ENCODE data around the gene MITF. TPM values are rescaled to one million over a fixed set of nuclear protein-coding genes. Genes with fewer than 3 reads are reported as not detected.
A peak's percentile ranks its signal among the peaks of the same experiment; 100 is the strongest.

MITF gene
- total and polyA plus RNA-seq, 8 donors, result 6.2 to 29.6 (median 7.5) TPM

GRCh38 chr3:69987833-69988232 lies 248.6 kb downstream of the MITF start:
- no peak overlapping the region for H3K27ac ChIP-seq
- H3K36me3 ChIP-seq, result no peaks in the 10 kb centered on the region
- no peaks in the 10 kb centered on the region for H3K9me3 ChIP-seq
- intact Hi-C loops (cut with DNase I), result no loop called here
- H3K4me1 ChIP-seq, result no peaks in the 10 kb centered on the region
- no peak for ATAC-seq
- no peaks in the 10 kb centered on the region for H3K27me3 ChIP-seq
- DNase-seq, result no peak
- no peak for TF ChIP-seq CTCF (IDR thresholded peaks at IDR 0.05)
- no peak overlapping the region for H3K4me3 ChIP-seq

GRCh38 chr3:69993757-69994156 lies 254.5 kb downstream of the MITF start:
- DNase-seq (no peak), ATAC-seq (no peak)
- intact Hi-C loops (cut with DNase I), result no loop called here
- TF ChIP-seq CTCF (IDR thresholded peaks at IDR 0.05), result no peak
- Histone ChIP-seq H3K27ac (no peak overlapping the region), H3K36me3 (no peaks in the 10 kb centered on the region), H3K4me1 (no peaks in the 10 kb centered on the region), H3K9me3 (no peaks in the 10 kb centered on the region), H3K4me3 (no peak overlapping the region), H3K27me3 (no peaks in the 10 kb centered on the region)

GRCh38 chr3:69994919-69995318 lies 255.7 kb downstream of the MITF start:
- H3K4me3 ChIP-seq, result no peak overlapping the region
- DNase-seq (no peak), ATAC-seq (no peak)
- H3K9me3 ChIP-seq, result no peaks in the 10 kb centered on the region
- no peaks in the 10 kb centered on the region for H3K36me3 ChIP-seq
- H3K4me1 ChIP-seq, result no peaks in the 10 kb centered on the region
- TF ChIP-seq CTCF (IDR thresholded peaks at IDR 0.05), result no peak
- no peak overlapping the region for H3K27ac ChIP-seq
- H3K27me3 ChIP-seq, result no peaks in the 10 kb centered on the region
- intact Hi-C loops (cut with DNase I), result no loop called here

GRCh38 chr3:69997631-69998307 lies 258.5 kb downstream of the MITF start:
- Histone ChIP-seq H3K4me1 (no peaks in the 10 kb centered on the region), H3K27ac (no peak overlapping the region), H3K4me3 (no peak overlapping the region), H3K36me3 (no peaks in the 10 kb centered on the region), H3K9me3 (no peaks in the 10 kb centered on the region), H3K27me3 (no peaks in the 10 kb centered on the region)
- peak in 2 of 4 donors; percentile 65 to 71 for DNase-seq
- intact Hi-C loops (cut with DNase I), result no loop called here
- no peak for TF ChIP-seq CTCF (IDR thresholded peaks at IDR 0.05)
- no peak for ATAC-seq

GRCh38 chr3:69998759-69999139 lies 259.5 kb downstream of the MITF start:
- Histone ChIP-seq H3K4me1 (no peaks in the 10 kb centered on the region), H3K27ac (no peak overlapping the region), H3K27me3 (no peaks in the 10 kb centered on the region), H3K36me3 (no peaks in the 10 kb centered on the region), H3K9me3 (no peaks in the 10 kb centered on the region), H3K4me3 (no peak overlapping the region)
- ATAC-seq (no peak), DNase-seq (no peak)
- TF ChIP-seq CTCF (IDR thresholded peaks at IDR 0.05), result no peak
- intact Hi-C loops (cut with DNase I), result no loop called here

Data from left lung (tissue), 10 donors.